Measurements from ENCODE around the gene RALGPS1.

RALGPS1 gene

DNA sequence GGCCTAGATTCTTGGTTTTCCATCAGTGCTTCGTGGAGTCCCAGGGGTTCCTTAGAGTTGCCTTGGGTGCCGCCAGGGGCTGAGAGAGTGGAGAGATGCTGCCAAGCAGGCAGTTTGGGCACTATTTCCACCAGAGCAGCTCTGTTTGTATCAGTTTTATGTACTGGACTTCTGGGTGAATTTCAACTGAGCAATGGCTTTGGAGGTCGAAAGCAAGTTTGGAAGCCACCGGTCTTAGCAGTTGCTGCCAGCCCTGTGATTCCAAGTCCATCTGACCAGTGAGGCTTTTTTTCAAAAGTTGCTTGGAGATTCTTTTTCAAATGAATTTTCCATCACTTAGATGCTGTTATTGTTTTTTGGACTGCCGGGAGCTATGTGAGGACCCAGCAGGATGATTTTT lies 139.4 kb downstream of the RALGPS1 start:
- DNase-seq (ENCODE audit: low read depth) = no peak

- DNase-seq (ENCODE audit: low read depth) = no peak
These were observed 141.3 kb downstream of the RALGPS1 start for GRCh38 chr9:127055745-127056402.

DNA sequence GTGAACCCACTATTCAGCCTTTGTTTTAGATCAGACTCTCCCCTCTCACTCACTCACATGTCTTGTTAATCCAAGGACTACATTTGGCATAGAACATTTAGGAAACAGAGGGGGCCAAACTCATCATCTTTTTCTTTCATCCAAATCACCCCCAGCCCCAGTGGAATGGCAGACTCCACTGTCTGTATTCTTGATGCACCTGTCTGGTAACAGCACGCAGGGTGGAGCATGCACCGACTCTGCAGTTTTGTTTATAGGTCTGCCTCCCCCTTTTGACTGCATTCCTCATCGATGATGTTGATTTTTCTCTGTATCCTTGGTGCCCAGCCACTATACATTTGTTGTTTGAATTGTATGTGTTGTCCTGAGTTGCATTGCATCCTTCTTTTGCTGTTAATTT lies 141.9 kb downstream of the RALGPS1 start:
- DNase-seq (ENCODE audit: low read depth) = no peak

DNA sequence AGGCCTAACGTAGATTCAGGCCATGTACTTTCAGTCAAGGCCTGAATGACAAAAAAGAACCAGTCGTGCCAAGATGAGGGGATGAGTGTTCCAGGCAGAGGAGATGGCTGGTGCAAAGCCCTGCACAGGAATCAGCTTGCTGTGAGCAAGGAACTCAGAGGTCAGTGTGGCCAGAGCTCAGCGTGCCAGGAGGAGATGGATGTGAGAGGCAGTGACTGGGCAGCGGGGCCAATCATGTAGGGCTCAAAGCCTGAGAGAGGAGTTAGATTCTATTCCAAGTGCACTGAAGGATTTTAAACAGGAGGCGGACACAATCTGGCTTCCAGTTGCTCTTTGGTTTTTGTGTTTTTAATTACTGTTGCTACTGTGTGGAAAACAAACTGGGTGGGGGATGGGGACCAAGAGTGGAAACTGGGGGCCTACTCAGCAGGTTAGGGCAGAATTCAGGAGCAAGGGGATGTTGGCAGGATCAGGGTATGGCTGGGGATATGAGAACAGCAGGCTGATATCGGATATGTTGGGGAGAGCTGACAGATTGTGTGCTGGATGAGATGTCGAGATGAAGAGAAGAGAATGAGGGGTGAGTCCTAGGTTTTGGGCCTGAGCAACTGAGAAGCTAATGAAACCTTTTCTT lies 143.5 kb downstream of the RALGPS1 start:
- no peak for DNase-seq (ENCODE audit: low read depth)

DNA sequence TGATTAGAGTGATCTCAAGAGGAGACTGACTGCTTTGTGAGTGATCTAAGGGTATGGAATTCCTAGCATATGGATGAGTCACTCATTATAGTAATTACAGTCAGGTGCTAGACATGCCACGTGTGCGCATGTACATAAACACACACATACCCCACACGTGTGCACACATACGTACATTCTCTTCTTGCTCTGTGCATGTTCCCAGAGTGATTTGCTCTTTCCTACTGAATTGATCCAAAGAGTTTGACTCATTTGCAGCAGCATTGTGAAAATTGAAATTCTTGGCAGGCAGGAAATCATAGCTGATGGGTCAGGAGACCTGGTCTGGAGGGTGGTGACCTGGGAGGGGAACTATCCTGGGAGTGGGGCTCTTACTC lies 144.1 kb downstream of the RALGPS1 start:
- DNase-seq (ENCODE audit: low read depth) = no peak

- DNase-seq (ENCODE audit: low read depth) = no peak
These were observed 144.4 kb downstream of the RALGPS1 start for GRCh38 chr9:127059030-127059429.

- DNase-seq (ENCODE audit: low read depth) = no peak
These were observed 145.3 kb downstream of the RALGPS1 start for GRCh38 chr9:127059765-127060361.

DNA sequence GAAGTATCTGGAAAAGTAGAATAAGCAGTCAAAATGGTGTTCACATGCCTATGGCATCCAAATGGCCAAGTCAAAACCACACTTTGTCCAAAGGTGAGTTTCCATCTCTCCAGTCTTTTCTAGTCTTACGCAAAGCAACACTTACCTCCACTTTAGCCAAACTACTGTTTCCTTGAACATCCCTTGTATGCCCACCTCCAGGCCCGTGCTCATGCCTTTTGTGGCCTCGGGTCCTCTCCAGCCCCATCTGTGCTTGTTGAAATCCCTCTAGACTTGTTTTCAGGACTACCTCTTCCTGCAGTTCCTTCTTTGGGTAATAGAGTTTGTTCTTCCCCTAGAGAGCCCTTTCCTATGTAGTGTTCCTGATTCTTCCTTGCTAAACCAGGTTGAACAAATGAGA lies 146.8 kb downstream of the RALGPS1 start:
- DNase-seq (ENCODE audit: low read depth) = no peak

DNA sequence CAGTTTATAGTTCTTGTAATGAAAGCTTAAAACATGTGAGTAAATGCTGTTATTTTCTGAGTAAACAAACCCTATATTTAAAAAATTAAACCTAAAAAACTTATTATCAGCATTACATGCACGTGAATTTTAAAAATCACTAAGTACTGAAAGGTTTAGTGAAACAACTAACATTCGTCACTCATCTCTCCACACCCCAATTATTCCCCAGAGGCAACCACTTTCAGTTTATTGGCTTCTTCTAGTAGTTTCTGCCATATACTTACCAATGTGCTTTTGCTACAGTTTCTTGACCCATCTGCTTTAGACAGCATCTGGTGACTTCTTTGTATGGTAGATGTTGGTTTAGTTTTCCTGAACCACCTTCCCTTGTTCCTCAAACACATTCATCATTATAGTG lies 149.8 kb downstream of the RALGPS1 start:
- no peak for DNase-seq (ENCODE audit: low read depth)

DNA sequence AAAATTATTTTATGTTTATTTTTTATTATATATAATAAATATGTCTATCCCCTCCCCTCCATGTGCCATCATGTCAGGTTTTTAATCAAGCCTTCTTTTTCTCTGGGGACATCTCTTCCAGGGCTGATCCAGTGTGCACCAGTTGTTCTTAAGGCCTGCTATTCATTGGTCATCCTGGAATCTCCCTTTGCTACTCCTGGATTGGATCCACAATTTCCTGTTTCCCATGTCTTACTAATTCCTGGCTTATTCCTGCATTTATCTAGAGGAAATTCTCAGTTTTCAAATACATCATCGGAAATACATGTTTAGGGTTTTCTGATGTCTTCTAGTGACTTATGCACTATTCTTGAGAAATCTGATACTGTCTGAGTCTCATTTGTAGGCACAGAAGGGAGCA lies 151.0 kb downstream of the RALGPS1 start:
- DNase-seq (ENCODE audit: low read depth) = no peak

DNA sequence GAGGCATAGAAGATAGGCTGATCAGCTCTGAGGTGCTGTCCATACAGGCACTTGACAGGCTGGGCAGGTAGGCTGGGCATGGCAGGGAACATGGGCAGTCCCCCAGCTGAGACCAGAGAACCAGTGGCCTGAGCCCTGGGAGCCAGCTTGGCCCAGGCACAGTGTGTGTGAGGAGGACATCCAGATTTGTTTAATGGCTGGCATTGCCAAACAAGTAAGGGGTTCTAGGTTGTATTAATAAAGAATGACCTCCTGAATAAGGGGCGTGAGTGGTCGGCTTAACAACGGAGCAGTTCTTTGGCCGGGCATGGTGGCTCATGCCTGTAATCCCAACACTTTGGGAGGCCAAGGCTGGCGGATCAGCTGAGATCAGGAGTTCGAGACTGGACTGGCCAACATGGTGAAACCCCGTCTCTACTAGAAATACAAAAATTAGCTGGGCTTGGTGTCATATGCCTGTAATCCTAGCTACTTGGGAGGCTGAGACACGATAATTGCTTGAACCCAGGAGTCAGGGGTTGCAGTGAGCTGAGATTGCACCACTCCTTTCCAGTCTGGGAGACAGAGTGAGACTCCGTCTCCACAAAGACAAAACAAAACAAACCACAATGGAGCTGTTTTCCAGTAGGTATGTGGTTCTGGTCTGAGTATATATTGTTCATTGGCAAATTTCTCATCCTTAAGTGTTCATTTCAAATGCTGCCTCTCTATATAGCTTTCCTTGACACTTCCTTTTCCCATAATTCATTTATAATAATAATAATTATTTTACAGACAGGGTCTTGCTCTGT lies 151.7 kb downstream of the RALGPS1 start:
- DNase-seq (ENCODE audit: low read depth) = no peak

DNA sequence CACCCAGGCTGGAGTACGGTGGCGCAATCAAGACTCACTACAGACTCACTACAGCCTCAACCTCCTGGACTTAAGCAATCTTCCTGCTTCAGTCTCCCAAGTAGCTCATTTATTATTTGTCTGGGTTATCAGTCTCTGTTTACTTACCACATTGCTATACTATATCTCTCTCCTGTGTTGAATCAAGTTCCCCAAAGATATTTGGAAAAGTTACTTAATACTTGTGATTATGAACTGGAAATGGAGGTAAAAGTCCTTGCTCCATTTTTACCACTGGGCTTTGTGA lies 152.2 kb downstream of the RALGPS1 start:
- no peak for DNase-seq (ENCODE audit: low read depth)

GRCh38 chr9:127067603-127068220 lies 153.1 kb downstream of the RALGPS1 start:
- DNase-seq (ENCODE audit: low read depth) = no peak

- no peak for DNase-seq (ENCODE audit: low read depth)
These were observed 160.3 kb downstream of the RALGPS1 start for GRCh38 chr9:127074561-127075548.

- DNase-seq (ENCODE audit: low read depth) = no peak
These were observed 161.2 kb downstream of the RALGPS1 start for GRCh38 chr9:127075624-127076372.

- DNase-seq (ENCODE audit: low read depth) = no peak
These were observed 162.5 kb downstream of the RALGPS1 start for GRCh38 chr9:127076860-127077643.

DNA sequence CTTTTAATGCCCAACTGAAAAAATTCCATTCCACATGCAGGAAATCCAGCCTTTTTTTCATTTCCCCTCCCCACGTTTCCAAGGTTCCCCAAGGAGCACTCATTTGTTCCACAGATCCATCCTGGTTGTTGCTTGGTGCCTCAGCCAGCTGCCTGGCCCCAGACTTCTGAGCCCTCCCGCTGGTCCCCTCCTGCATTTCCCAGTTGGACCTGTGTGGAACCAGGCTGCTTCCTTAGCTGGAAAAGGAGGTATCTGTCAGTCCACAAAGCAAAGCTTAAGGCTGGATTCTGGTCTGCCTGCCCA lies 163.0 kb downstream of the RALGPS1 start:
- DNase-seq (ENCODE audit: low read depth) = no peak

DNA sequence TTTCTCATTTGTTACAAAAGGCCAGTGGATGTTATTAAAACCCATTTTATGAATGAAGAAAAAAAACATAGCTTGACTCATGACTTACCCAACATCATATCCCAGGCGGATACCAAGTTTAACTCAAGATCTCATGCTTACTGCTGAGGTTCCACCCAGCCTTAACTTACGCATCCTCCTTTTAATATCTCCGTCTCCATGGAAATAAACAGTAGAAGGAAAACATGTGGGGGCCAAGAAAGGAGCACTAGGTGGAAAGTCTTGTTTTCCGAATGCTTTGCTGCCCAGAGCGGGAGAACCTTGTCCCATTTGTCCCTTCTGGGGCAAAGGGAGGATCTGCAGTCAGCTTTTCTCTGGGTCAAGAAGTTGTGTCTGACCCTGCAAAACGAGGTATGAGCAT lies 163.8 kb downstream of the RALGPS1 start:
- no peak for DNase-seq (ENCODE audit: low read depth)

- no peak for DNase-seq (ENCODE audit: low read depth)
These were observed 164.4 kb downstream of the RALGPS1 start for GRCh38 chr9:127078988-127079387.
